ENCODE measurements around the gene SCN3A.

DNA sequence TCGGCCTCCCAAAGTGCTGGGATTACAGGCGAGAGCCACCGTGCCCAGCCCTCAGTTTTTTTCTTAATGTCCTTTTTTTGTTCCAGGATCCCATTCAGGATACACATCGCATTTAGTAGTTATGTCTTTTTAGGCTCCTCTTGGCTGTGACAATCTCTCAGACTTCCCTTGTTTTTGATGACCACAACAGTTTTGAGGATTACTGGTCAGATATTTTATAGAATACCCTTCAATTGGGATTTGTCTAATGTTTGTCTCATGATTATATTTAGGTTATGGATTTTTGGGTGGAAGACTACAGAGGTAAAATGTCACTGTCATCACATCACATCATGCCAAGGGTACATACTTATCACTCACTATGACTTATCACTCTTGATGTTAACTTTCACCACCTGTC is 46.7 kb downstream of the SCN3A start:
- TF ChIP-seq REST (IDR thresholded peaks at IDR 0.05; ENCODE audit: low read depth) (no peak), YY1 (IDR thresholded peaks at IDR 0.05; ENCODE audit: low read depth) (no peak)

Data from Ishikawa (cell line).